GM12892 (cell line): ENCODE results near the gene TBC1D30.

Experiments
- POLR2A ChIP-seq: IDR thresholded peaks from 2 replicates; pipeline ENCODE4 v1.6.1; 2011; ENCODE audit warnings: low read depth, low read length, control low read depth
- POLR2AphosphoS5 ChIP-seq: IDR thresholded peaks from 2 replicates; pipeline ENCODE4 v1.6.1; 2011; ENCODE audit warnings: low read depth, low read length, control low read depth
- TAF1 ChIP-seq: IDR thresholded peaks from 2 replicates; pipeline ENCODE4 v1.6.1; 2011; ENCODE audit warnings: low read depth, mild to moderate bottlenecking, control low read depth, low read length, borderline replicate concordance

DNA sequence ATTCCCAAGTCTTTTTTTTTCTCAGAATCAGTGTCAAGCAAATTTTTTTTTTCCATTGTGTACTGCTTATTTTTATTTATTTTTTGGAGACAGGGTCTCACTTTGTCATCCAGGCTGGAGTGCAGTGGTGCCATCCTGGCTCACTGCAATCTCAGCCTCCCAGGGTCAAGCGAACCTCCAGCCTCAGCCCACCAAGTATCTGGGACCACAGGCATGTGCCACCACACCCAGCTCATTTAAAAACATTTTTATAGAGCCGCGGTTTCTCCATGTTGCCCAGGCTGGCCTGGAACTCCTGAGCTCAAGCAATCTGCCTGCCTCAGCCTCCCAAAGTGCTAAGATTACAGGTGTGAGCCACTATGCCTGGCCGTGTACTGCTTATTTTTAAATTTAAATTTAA is 68.1 kb downstream of the TBC1D30 start:
- no peak for TF ChIP-seq POLR2AphosphoS5
- TF ChIP-seq POLR2A: no peak
- no peak for TF ChIP-seq TAF1
